NB4 (cell line): ENCODE results near the gene PARD3.

Experiments
- CTCF ChIP-seq: IDR thresholded peaks from one replicate; pipeline ENCODE4 v1.5.1; 2012; ENCODE audit warnings: low read depth, low read length
- POLR2A ChIP-seq: IDR thresholded peaks from 2 replicates; pipeline ENCODE4 v1.6.1; 2011; ENCODE audit warnings: mild to moderate bottlenecking; ENCODE audit not compliant: insufficient read length; ENCODE audit errors: extremely low read depth

- TF ChIP-seq CTCF (no peak), POLR2A (no peak)
Observed at GRCh38 chr10:34768972-34769330, 46.1 kb downstream of the PARD3 start.
